ENCODE results near the gene CCDC18. TPM values are rescaled to one million over a fixed set of nuclear protein-coding genes. Genes with fewer than 3 reads are reported as not detected.
"Not testable (repeated sequence)": the region's sequence is repeated elsewhere in the genome, so short reads cannot be mapped to it uniquely, and the experiment has no call there.

The CCDC18 gene
- total and polyA plus RNA-seq, 12 donors: 1.4 to 15.4 (median 4.7) TPM

- Histone ChIP-seq H3K36me3 (replicated peaks in 1 of 2) (no peaks in the 10 kb centered on the region), H3K4me3 (no peak overlapping the region), H3K27ac (no peak overlapping the region), H3K9me3 (replicated peaks in 1 of 3) (peaks cover 0 to 5% (median 0%) of the 10 kb centered on the region in 3 donors), H3K4me1 (replicated peaks in 1 of 2) (no peaks in the 10 kb centered on the region), H3K27me3 (no peaks in the 10 kb centered on the region)
- intact Hi-C loops (cut with DNase I): no loop called here
- TF ChIP-seq CTCF (IDR thresholded peaks at IDR 0.05) (no peak), POLR2A (IDR thresholded peaks at IDR 0.05) (no peak)
- DNase-seq: no peak
- WGBS, 4 donors: 89 to 93% (median 91%) methylated on average over 3 of the region's 3 CpGs
These were observed 59.3 kb downstream of the CCDC18 start for GRCh38 chr1:93239863-93240262.

GRCh38 chr1:93243233-93243632 lies 62.7 kb downstream of the CCDC18 start:
- intact Hi-C loops (cut with DNase I); DNase-seq; H3K4me1 ChIP-seq (replicated peaks in 1 of 2); H3K9me3 ChIP-seq (replicated peaks in 1 of 3); H3K27ac ChIP-seq; H3K4me3 ChIP-seq; H3K27me3 ChIP-seq; H3K36me3 ChIP-seq (replicated peaks in 1 of 2): not testable (repeated sequence)
- 95 to 100% (median 99%) methylated on average over 2 to 3 of the region's 3 CpGs for WGBS, 4 donors

- no peak for TF ChIP-seq POLR2A (IDR thresholded peaks at IDR 0.05)
- TF ChIP-seq CTCF (IDR thresholded peaks at IDR 0.05): no peak
- DNase-seq: no peak
- Histone ChIP-seq H3K36me3 (replicated peaks in 1 of 2) (no peaks in the 10 kb centered on the region), H3K27ac (no peak overlapping the region), H3K4me3 (no peak overlapping the region), H3K9me3 (replicated peaks in 1 of 3) (peaks cover 0 to 5% (median 0%) of the 10 kb centered on the region in 3 donors), H3K4me1 (replicated peaks in 1 of 2) (no peaks in the 10 kb centered on the region), H3K27me3 (no peaks in the 10 kb centered on the region)
- intact Hi-C loops (cut with DNase I): no loop called here
- 65 to 92% (median 86%) methylated on average over 1 of the region's 1 CpG for WGBS, 4 donors
These were observed 64.0 kb downstream of the CCDC18 start for GRCh38 chr1:93244298-93245069.

- WGBS, 4 donors: 100% methylated on average over 1 of the region's 1 CpG
- no peak for TF ChIP-seq CTCF (IDR thresholded peaks at IDR 0.05)
- no peak for TF ChIP-seq POLR2A (IDR thresholded peaks at IDR 0.05)
- no peak overlapping the region for H3K27ac ChIP-seq
- H3K4me3 ChIP-seq: no peak overlapping the region
- intact Hi-C loops (cut with DNase I): no loop called here
- no peaks in the 10 kb centered on the region for H3K27me3 ChIP-seq
- no peak for DNase-seq
- H3K36me3 ChIP-seq (replicated peaks in 1 of 2): no peaks in the 10 kb centered on the region
- no peaks in the 10 kb centered on the region for H3K4me1 ChIP-seq (replicated peaks in 1 of 2)
- H3K9me3 ChIP-seq (replicated peaks in 1 of 3): no peaks in the 10 kb centered on the region
These were observed 71.4 kb downstream of the CCDC18 start for GRCh38 chr1:93251966-93252365.

GRCh38 chr1:93252598-93252997 lies 72.1 kb downstream of the CCDC18 start:
- H3K27ac ChIP-seq: no peak overlapping the region
- TF ChIP-seq POLR2A (IDR thresholded peaks at IDR 0.05): no peak
- TF ChIP-seq CTCF (IDR thresholded peaks at IDR 0.05): no peak
- WGBS, 4 donors: 96 to 100% (median 97%) methylated on average over 2 of the region's 2 CpGs
- H3K27me3 ChIP-seq: no peaks in the 10 kb centered on the region
- intact Hi-C loops (cut with DNase I): no loop called here
- no peaks in the 10 kb centered on the region for H3K36me3 ChIP-seq (replicated peaks in 1 of 2)
- no peaks in the 10 kb centered on the region for H3K9me3 ChIP-seq (replicated peaks in 1 of 3)
- no peaks in the 10 kb centered on the region for H3K4me1 ChIP-seq (replicated peaks in 1 of 2)
- DNase-seq: no peak
- H3K4me3 ChIP-seq: no peak overlapping the region

Measured in adrenal gland (tissue), 12 donors.